CD4-positive, CD25-positive, alpha-beta regulatory T cell (primary cell): ENCODE data around the gene PARP8. TPM values are rescaled to one million over a fixed set of nuclear protein-coding genes. Genes with fewer than 3 reads are reported as not detected.
A peak's percentile ranks its signal among the peaks of the same experiment; 100 is the strongest.
"Not testable (repeated sequence)": the region's sequence is repeated elsewhere in the genome, so short reads cannot be mapped to it uniquely, and the experiment has no call there.

Experiments
- ATAC-seq, 2 donors: fragments of 150-1000 bp; cut with Tn5 transposase; one replicate each; pipeline ENCODE4 v1.10.0; 2021; ENCODE audit warnings: low read depth in 2 of 2, moderate number of reproducible peaks in 2 of 2, moderate library complexity in 1 of 2
- DNase-seq, 3 donors: peaks; one replicate each; pipeline versions ENCODE4 v3.0.0 to v3.0.0-alpha.2; 2012 to 2022; ENCODE audit warnings: mixed read lengths in 1 of 3
- H3K27ac ChIP-seq: one replicate; pipeline ENCODE4 v1.7.0; 2013; ENCODE audit warnings: mild to moderate bottlenecking, low read length; ENCODE audit not compliant: insufficient read depth, poor library complexity, severe bottlenecking
- H3K27me3 ChIP-seq: one replicate; pipeline ENCODE4 v1.7.0; 2013; ENCODE audit warnings: low read length; ENCODE audit not compliant: control insufficient read depth, insufficient read depth
- H3K36me3 ChIP-seq: one replicate; pipeline ENCODE4 v1.7.0; 2013; ENCODE audit warnings: mild to moderate bottlenecking, low read length, moderate library complexity; ENCODE audit not compliant: control insufficient read depth, insufficient read depth
- H3K4me1 ChIP-seq: 2 replicates; pipeline ENCODE4 v1.7.0; 2013; ENCODE audit warnings: mild to moderate bottlenecking, low read length; ENCODE audit not compliant: insufficient read depth, control insufficient read depth, poor library complexity, severe bottlenecking
- H3K4me3 ChIP-seq: one replicate; pipeline ENCODE4 v1.7.0; 2013; ENCODE audit warnings: low read depth, mild to moderate bottlenecking, low read length, moderate library complexity
- H3K9me3 ChIP-seq, 2 experiments: 1 replicate in 1 of 2; 2 replicates in 1 of 2; pipeline ENCODE4 v1.7.0; 2013; ENCODE audit warnings: low read length in 2 of 2, mild to moderate bottlenecking in 1 of 2, moderate library complexity in 1 of 2; ENCODE audit not compliant: control insufficient read depth in 2 of 2
- H3K27ac Mint-ChIP-seq, 3 donors: one replicate each; pipeline ENCODE4 v1.8.0; 2020 to 2022; ENCODE audit warnings: mild to moderate bottlenecking in 3 of 3, mixed read lengths in 3 of 3, moderate library complexity in 2 of 3
- H3K27me3 Mint-ChIP-seq: one replicate; pipeline ENCODE4 v1.8.0; 2022; ENCODE audit warnings: mild to moderate bottlenecking, mixed read lengths
- H3K36me3 Mint-ChIP-seq: one replicate; pipeline ENCODE4 v1.8.0; 2020; ENCODE audit warnings: mixed read lengths
- H3K4me1 Mint-ChIP-seq, 4 donors: one replicate each; pipeline ENCODE4 v1.8.0; 2020 to 2022; ENCODE audit warnings: mixed read lengths in 4 of 4, mild to moderate bottlenecking in 1 of 4
- H3K4me3 Mint-ChIP-seq, 4 donors: one replicate each; pipeline ENCODE4 v1.8.0; 2020 to 2022; ENCODE audit warnings: mild to moderate bottlenecking in 4 of 4, mixed read lengths in 4 of 4, moderate library complexity in 3 of 4
- H3K9me3 Mint-ChIP-seq, 7 donors: one replicate each; pipeline ENCODE4 v1.8.0; 2020 to 2022; ENCODE audit warnings: mixed read lengths in 7 of 7, mild to moderate bottlenecking in 3 of 7, moderate library complexity in 2 of 7
- polyA plus RNA-seq, 4 donors: library from polyadenylated mRNA; unstranded; fragments of 300-500 nt; fragmentation: Illumina TruSeq; gene quantifications; one replicate each; pipeline ENCODE4 v1.2.3, GENCODE V29; 2021
- total RNA-seq: library from RNA; stranded (reverse); gene quantifications from one replicate; pipeline ENCODE4 v1.2.3, GENCODE V29; 2022

Gene PARP8
- total and polyA plus RNA-seq, 5 donors from 2014 or later, result 45.0 to 217 (median 56.0) TPM

- H3K36me3 Mint-ChIP-seq, result no peaks in the 10 kb centered on the region
- H3K4me3 Mint-ChIP-seq, result no peak overlapping the region
- DNase-seq (no peak), ATAC-seq (no peak)
- Histone ChIP-seq H3K27ac (no peak overlapping the region), H3K9me3 (no peaks in the 10 kb centered on the region), H3K4me3 (no peak overlapping the region), H3K27me3 (no peaks in the 10 kb centered on the region), H3K36me3 (no peaks in the 10 kb centered on the region), H3K4me1 (no peaks in the 10 kb centered on the region)
- H3K27ac Mint-ChIP-seq, result peak overlapping the region in 2 of 3 donors; percentile 42 to 86
- peaks cover 0 to 4% (median 0%) of the 10 kb centered on the region in 7 donors for H3K9me3 Mint-ChIP-seq
- peaks cover 4% of the 10 kb centered on the region for H3K27me3 Mint-ChIP-seq
- peaks cover 5 to 11% (median 8%) of the 10 kb centered on the region in 4 donors for H3K4me1 Mint-ChIP-seq
Measured at GRCh38 chr5:50655067-50655809, 11.2 kb upstream of the PARP8 start.

GRCh38 chr5:50655810-50656205, 10.6 kb upstream of the PARP8 start:
- Histone ChIP-seq H3K27ac (no peak overlapping the region), H3K4me3 (no peak overlapping the region), H3K4me1 (no peaks in the 10 kb centered on the region), H3K27me3 (no peaks in the 10 kb centered on the region), H3K9me3 (no peaks in the 10 kb centered on the region), H3K36me3 (no peaks in the 10 kb centered on the region)
- ATAC-seq (no peak), DNase-seq (no peak)
- Mint-ChIP-seq H3K4me1 (peaks cover 5 to 11% (median 8%) of the 10 kb centered on the region in 4 donors), H3K27ac (no peak overlapping the region), H3K27me3 (peaks cover 4% of the 10 kb centered on the region), H3K9me3 (peaks cover 0 to 5% (median 0%) of the 10 kb centered on the region in 7 donors), H3K36me3 (no peaks in the 10 kb centered on the region), H3K4me3 (no peak overlapping the region)

GRCh38 chr5:50657044-50657443, 9.4 kb upstream of the PARP8 start:
- Histone ChIP-seq H3K27me3 (no peaks in the 10 kb centered on the region), H3K4me1 (no peaks in the 10 kb centered on the region), H3K9me3 (no peaks in the 10 kb centered on the region), H3K4me3 (no peak overlapping the region), H3K27ac (no peak overlapping the region), H3K36me3 (no peaks in the 10 kb centered on the region)
- ATAC-seq (no peak), DNase-seq (no peak)
- Mint-ChIP-seq H3K27ac (no peak overlapping the region), H3K36me3 (no peaks in the 10 kb centered on the region), H3K4me3 (no peak overlapping the region), H3K4me1 (peaks cover 5 to 11% (median 8%) of the 10 kb centered on the region in 4 donors), H3K9me3 (peaks cover 0 to 5% (median 0%) of the 10 kb centered on the region in 7 donors), H3K27me3 (peaks cover 4% of the 10 kb centered on the region)

GRCh38 chr5:50658246-50658645, 8.2 kb upstream of the PARP8 start:
- no peaks in the 10 kb centered on the region for H3K36me3 ChIP-seq
- H3K9me3 ChIP-seq, result no peaks in the 10 kb centered on the region
- no peaks in the 10 kb centered on the region for H3K4me1 ChIP-seq
- no peak overlapping the region for H3K4me3 ChIP-seq
- Mint-ChIP-seq H3K4me1 (peaks cover 5 to 16% (median 13%) of the 10 kb centered on the region in 4 donors), H3K9me3 (peaks cover 0 to 5% (median 0%) of the 10 kb centered on the region in 7 donors), H3K27ac (no peak overlapping the region), H3K27me3 (no peaks in the 10 kb centered on the region), H3K36me3 (no peaks in the 10 kb centered on the region), H3K4me3 (peak overlapping the region in 1 of 4 donors; percentile 28)
- ATAC-seq (no peak), DNase-seq (no peak)
- H3K27ac ChIP-seq, result no peak overlapping the region
- H3K27me3 ChIP-seq, result no peaks in the 10 kb centered on the region

DNA sequence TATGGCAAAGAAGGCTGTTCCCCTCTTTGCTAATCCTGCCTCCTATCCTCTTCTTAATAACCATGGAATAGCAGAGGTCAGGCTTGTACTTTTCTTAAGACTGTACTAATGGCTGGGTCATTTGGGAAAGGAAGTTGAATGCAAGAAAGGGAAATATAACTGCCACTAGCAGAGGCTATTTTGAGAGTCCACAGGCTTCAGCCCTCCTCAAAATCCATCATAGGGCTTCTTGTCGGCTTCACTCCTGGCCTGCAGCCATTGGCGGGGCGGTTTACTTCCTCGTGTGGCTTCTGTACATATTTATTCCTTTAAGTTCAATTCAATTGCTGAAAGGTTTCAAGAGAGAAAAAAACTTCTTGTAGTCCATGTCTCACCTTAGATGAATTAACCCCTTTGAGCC, 2.8 kb upstream of the PARP8 start:
- Histone ChIP-seq H3K4me1 (peaks cover 18% of the 10 kb centered on the region), H3K36me3 (no peaks in the 10 kb centered on the region), H3K27me3 (no peaks in the 10 kb centered on the region), H3K4me3 (no peak overlapping the region), H3K27ac (no peak overlapping the region), H3K9me3 (no peaks in the 10 kb centered on the region)
- H3K27ac Mint-ChIP-seq, result peak overlapping the region in 1 of 3 donors; percentile 78
- peak overlapping the region in 1 of 4 donors; percentile 46 for H3K4me3 Mint-ChIP-seq
- ATAC-seq, result no peak
- peaks cover 0 to 3% (median 0%) of the 10 kb centered on the region in 7 donors for H3K9me3 Mint-ChIP-seq
- DNase-seq, result no peak
- peaks cover 13 to 31% (median 24%) of the 10 kb centered on the region in 4 donors for H3K4me1 Mint-ChIP-seq
- no peaks in the 10 kb centered on the region for H3K36me3 Mint-ChIP-seq
- no peaks in the 10 kb centered on the region for H3K27me3 Mint-ChIP-seq

DNA sequence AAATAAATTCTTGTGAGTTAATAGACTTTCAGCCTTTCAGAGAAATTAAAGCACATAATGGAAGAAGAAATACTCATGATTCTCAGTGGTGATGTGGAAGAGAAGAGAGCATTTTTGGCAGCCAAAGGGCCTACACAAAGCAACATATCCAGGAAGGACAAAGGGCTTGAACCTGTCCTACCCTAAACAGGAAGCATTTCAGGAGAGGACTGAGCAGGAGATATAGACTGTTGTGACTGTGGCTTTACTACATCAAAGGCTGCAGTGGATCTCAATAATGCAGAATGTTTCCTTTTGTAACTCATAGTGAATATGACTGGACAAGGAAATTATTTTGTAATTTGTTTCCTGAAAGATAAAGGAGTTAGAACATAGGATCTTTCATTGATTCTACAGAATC, 1.3 kb upstream of the PARP8 start:
- no peak for ATAC-seq
- Mint-ChIP-seq H3K27ac (peak overlapping the region; percentile 98 to 99 (median 99)), H3K27me3 (no peaks in the 10 kb centered on the region), H3K4me1 (peaks cover 17 to 46% (median 34%) of the 10 kb centered on the region in 4 donors), H3K4me3 (peak overlapping the region; percentile 95 to 99 (median 98)), H3K9me3 (peaks cover 0 to 3% (median 0%) of the 10 kb centered on the region in 7 donors), H3K36me3 (no peaks in the 10 kb centered on the region)
- H3K27me3 ChIP-seq, result no peaks in the 10 kb centered on the region
- H3K27ac ChIP-seq, result peak overlapping the region; percentile 99
- H3K4me1 ChIP-seq, result peaks cover 33% of the 10 kb centered on the region
- H3K4me3 ChIP-seq, result peak overlapping the region; percentile 88
- DNase-seq, result no peak
- H3K36me3 ChIP-seq, result no peaks in the 10 kb centered on the region
- no peaks in the 10 kb centered on the region for H3K9me3 ChIP-seq

GRCh38 chr5:50665761-50666202, 655 bp upstream of the PARP8 start:
- not testable (repeated sequence) for H3K36me3 ChIP-seq, H3K9me3 ChIP-seq, H3K27me3 ChIP-seq, H3K9me3 Mint-ChIP-seq, H3K27me3 Mint-ChIP-seq, H3K36me3 Mint-ChIP-seq, ATAC-seq
- peak; percentile 11 to 54 (median 46) for DNase-seq
- Mint-ChIP-seq H3K4me3 (peak overlapping the region; percentile 95 to 99 (median 98)), H3K27ac (peak overlapping the region; percentile 98 to 99 (median 99)), H3K4me1 (peaks cover 17 to 50% (median 39%) of the 10 kb centered on the region in 4 donors)
- H3K4me3 ChIP-seq, result peak overlapping the region; percentile 88
- H3K27ac ChIP-seq, result peak overlapping the region; percentile 99
- peaks cover 38% of the 10 kb centered on the region for H3K4me1 ChIP-seq
